Stimulated activated CD8-positive, alpha-beta memory T cell treated with anti-CD3 and anti-CD28 coated beads, Interleukin-12 subunit alpha, Interleukin-12 subunit beta, amount 100 ng/mL, for 1 hour (primary cell): ENCODE measurements around the gene GFRA3.
A peak's percentile ranks its signal among the peaks of the same experiment; 100 is the strongest.

Experiments used
- DNase-seq: peaks from one replicate; pipeline ENCODE4 v3.0.0-alpha.2; 2020; ENCODE audit warnings: low read depth

The GFRA3 gene

DNA sequence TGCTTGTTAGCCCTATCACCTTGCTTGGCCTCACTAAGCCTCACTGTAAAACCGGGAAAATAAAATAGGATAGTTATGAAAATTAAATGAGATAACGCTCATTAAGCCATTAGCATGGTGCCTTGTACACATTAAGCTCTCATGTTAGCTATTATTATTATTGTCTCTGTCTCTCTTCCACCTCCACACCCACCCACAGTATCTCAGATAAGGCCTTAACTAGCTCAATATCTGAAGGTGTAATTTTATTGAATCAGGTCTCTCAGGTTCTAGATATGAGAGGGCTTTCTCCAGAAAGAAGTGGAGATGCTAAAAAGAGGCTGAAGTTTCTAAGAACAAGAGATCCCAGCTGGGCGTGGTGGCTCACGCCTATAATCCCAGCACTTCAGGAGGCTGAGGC lies 27.6 kb downstream of the GFRA3 start:
- no peak for DNase-seq

DNA sequence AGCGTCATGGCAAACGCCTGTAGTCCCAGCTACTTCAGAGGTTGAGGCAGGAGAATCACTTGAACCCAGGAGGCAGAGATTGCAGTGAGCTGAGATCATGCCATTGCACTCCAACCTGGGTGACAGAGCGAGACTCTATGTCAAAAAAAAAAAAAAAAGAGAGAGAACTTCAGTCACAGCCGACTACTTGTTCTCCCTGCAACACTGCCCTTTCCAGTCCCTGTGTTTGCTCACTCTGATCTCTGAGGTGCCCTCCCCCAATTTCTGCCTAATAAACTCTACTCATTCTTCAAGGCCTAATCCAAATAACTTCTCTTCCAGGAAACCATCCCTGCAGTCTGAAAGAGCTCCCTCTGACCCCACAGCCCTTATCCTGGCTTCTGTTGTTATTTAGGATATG lies 28.1 kb downstream of the GFRA3 start:
- no peak for DNase-seq

GRCh38 chr5:138245717-138246116 lies 28.7 kb downstream of the GFRA3 start:
- no peak for DNase-seq

DNA sequence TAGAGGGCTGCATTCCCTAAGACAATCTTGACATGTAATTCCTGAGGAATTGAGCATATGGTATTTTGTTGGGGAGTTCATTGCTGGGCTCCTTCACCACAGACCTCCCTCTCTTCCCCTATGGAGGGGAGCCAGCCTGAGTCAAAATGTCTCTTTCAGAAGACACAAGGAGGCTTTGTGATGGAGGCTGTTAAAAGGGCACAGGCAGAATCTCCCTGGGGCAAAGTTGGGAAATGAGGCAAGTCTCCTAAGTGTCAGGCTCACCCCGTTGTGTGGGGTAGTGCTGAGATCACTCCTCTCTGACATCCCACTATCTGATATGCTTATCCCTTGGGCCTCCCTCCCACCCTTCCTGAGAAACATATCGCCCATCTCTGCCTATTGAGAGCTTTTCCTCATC lies 30.6 kb downstream of the GFRA3 start:
- no peak for DNase-seq

DNA sequence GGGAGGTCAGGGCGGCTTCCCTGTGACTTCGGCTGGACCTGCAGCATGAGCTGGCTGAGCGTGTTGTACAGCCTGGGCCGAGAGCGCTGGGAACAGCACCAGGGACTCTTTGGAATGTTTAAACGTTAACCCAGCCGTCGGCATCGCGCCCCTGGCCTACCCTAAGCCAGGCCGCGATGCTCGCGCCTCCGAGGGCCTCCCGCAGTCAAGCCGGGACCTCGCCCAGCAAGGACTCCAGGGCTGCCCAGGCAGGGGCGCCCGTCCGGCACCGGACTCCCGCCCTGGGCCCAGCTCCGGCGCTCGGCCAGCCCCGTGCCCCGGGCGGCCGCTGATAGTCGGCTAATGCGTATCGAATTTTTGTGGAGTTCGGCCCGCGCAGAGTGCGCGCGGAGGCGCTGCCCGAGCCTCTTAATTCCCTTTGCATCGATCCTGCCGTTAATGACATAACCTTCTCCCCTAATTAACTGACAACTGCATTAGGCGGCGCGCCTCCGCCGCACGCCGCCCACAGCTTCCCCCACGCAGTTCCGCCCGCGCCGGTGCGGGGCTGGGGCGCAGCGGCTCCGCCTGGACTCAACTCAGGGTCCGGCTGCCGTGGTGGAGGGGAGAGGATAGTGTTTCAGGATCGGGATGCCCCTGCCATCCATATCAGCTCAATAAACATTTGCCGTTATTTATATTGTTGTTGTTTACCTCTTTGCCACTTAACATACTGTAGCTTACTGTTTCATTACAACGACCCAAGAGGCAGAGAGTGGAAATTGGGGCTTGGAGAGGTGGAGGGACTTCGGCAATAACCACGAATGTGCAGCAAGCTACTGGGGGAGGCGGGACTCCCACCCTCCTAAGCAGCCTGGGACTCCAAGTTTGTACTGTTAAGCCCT lies 32.5 kb downstream of the GFRA3 start:
- no peak for DNase-seq

DNA sequence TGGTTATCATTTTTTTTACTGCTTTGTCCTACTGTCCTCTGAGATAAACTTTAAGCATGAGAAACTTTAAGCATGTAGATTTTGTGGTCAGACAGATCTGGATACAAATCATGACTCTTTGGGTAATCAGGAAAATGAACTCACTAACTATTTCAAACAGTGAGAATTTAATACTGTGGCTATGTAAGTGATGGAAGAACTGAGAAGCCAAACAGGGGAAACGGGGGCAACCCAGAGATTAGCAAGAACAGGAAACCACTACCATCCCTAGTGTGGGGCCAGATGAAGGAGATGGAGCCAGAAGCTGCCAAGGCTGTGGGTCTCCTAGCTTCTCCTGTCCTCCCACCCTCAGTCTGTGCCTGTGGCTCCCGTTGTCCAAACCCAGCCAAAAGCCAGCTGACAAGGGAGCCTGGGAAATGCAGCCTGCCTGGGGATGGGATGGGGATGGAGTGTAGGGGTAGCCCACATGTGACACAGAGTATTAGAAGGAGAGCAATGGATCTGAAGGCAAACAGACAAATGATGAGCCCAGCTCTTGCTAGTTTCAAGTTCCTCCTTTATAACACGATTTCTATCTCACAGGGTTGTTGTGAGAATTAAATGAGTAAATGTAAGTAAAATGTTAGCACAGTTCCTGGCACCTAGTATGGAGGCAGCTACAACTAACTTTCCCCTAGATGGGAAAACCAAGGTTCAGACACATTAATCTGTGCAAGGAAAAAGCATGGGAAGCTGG lies 33.6 kb downstream of the GFRA3 start:
- DNase-seq = no peak

DNA sequence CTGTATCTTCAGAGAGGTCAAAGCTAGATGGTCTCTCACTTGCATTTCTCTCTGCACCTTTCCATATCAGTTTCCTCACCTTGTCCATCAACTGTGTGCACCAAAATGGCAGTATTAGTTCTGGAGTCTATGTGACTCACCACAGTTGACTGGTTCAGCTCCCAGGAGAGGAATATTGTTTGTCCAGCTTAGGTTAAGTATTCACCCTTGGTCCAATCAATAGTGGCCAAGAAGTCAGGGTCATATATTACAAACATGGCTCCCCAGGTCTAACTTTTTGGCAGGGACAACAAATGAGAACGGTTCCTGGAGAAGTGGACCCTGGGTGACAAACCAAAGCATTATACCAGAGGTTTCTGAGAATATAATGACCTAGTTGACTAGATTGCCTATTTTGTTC lies 36.4 kb downstream of the GFRA3 start:
- DNase-seq = no peak

GRCh38 chr5:138234651-138235050 lies 39.8 kb downstream of the GFRA3 start:
- no peak for DNase-seq

DNA sequence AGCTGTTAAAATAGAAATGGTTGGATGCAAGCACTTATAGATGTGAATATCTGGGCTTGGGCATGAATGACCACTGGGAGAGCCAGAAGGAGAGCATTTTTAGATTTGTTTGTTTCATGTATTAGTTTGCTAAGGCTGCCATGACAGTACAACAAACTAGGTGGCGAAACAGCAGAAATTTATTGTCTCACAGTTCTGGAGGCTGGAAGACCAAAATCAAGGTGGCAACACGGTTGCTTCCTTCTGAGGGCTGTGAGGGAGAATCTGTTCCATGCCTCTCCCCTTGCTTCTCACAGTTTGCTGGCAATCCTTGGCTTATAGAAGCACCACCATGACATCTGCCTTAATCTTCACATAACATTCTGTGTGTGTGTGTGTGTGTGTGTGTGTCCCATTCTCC lies 41.1 kb downstream of the GFRA3 start:
- no peak for DNase-seq

DNA sequence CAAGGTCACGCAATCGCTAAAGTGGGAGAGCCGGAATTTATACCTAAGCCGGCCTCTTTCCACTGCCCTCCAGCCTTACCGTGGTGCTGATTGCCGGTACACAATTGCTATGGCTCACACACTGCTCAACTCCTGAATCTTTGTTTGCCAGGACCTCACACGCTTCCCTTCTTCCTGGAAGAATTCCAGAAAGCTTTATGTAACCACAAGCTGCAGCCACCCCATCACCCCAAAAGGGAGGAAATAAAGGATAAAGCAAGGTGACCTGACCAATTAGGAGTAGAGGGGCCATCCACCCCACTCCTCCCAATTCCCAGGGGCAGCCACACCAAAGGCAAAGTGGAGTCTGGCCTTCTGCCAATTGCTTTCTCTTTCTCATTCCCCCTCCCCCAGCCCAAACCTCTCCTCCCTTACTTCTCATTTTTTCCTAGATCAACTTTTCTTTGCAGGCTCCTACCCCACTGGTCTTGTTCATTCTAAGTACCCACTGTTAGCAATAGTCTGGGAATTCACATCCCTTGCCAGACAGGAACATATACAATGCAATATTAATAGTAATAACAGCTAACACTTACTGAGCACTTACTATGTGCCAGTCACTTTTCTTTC lies 43.3 kb downstream of the GFRA3 start:
- no peak for DNase-seq

GRCh38 chr5:138230261-138230660 lies 44.2 kb downstream of the GFRA3 start:
- DNase-seq = no peak

DNA sequence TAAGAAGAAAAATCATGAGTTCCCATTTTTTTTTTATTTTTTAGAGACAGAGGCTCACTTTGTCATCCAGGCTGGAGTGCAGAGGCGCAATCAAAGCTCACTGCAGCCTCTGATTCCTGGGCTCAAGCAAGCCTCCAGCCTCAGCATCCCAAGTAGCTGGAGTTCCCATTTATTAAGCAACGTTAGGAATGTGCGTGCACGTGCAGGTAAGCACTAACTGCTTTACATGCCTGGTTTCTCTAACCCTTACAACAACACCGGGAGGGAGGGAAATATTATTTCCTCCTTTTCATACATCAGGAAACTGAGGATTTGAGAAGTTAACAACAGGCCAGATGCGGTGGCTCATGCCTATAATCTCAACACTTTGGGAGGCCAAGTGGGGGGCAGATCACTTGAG lies 45.0 kb downstream of the GFRA3 start:
- no peak for DNase-seq

DNA sequence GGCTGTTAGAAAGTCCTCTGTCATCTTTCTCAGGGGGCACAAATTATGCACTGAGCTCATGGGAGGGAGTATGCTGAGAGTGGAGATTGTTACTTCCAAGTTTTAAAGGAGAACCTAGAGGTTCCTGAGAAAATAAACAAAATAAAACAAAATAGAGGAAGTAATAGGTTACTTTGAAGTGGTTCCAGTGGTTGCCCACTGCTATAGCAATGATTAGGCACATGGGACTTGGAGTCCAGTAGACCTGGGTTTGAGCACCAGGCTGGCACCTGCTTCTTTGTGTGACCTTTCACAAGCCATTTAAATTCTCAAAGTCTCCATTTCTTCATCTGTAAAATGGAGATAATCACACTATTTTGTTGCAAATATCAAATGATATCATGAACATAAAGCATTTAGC lies 47.5 kb downstream of the GFRA3 start:
- DNase-seq = no peak

GRCh38 chr5:138224712-138225111 lies 49.7 kb downstream of the GFRA3 start:
- no peak for DNase-seq

- no peak for DNase-seq
Measured at GRCh38 chr5:138223532-138223931, 50.9 kb downstream of the GFRA3 start.

DNA sequence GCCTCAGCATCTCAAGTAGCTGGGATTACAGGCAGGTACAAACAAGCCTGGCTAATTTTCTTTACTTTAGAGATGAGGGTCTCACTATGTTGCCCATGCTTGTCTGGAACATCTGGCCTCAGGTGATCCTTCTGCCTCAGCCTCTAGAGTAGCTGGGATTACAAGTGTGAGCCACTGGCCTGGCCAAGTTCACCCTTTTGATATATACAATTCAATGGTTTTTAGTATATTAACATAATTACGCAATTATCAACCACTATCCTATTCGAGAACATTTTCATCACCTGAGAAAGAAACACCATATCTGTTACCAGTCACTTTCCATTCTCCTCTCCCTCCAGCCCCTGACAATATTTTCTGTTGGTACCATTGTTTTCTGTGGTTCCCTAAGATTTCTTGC lies 57.6 kb downstream of the GFRA3 start:
- no peak for DNase-seq

GRCh38 chr5:138213161-138214029 lies 61.0 kb downstream of the GFRA3 start, which contains the start of gene CDC23:
CDC23 (minus strand) TSS chr5:138213323; CDS start chr5:138213312, 11 bp downstream.
- peak; percentile 86 for DNase-seq

- no peak for DNase-seq
Measured at GRCh38 chr5:138212828-138213160, 61.6 kb downstream of the GFRA3 start.

GRCh38 chr5:138210985-138211384 lies 63.4 kb downstream of the GFRA3 start:
- no peak for DNase-seq
